ENCODE results near the gene CNIH1. TPM values are rescaled to one million over a fixed set of nuclear protein-coding genes. Genes with fewer than 3 reads are reported as not detected.
A peak's percentile ranks its signal among the peaks of the same experiment; 100 is the strongest.
"Not testable (repeated sequence)": the region's sequence is repeated elsewhere in the genome, so short reads cannot be mapped to it uniquely, and the experiment has no call there.

Gene CNIH1
- total and polyA plus RNA-seq, 12 donors: 24.5 to 328 (median 105) TPM

- Histone ChIP-seq H3K9me3 (replicated peaks in 1 of 3) (no peaks in the 10 kb centered on the region), H3K27me3 (no peaks in the 10 kb centered on the region), H3K4me3 (no peak overlapping the region), H3K36me3 (replicated peaks in 1 of 2) (no peaks in the 10 kb centered on the region), H3K27ac (no peak overlapping the region), H3K4me1 (replicated peaks in 1 of 2) (peaks cover 4 to 6% of the 10 kb centered on the region in 2 donors)
- DNase-seq: no peak
- no peak for TF ChIP-seq CTCF (IDR thresholded peaks at IDR 0.05)
- no peak for TF ChIP-seq POLR2A (IDR thresholded peaks at IDR 0.05)
- intact Hi-C loops (cut with DNase I): no loop called here
- WGBS, 4 donors: 31 to 40% (median 38%) methylated on average over 5 of the region's 5 CpGs
Observed at GRCh38 chr14:54446161-54446693, 5.1 kb upstream of the CNIH1 start.

GRCh38 chr14:54444681-54445080 lies 3.5 kb upstream of the CNIH1 start:
- Histone ChIP-seq H3K27me3 (no peaks in the 10 kb centered on the region), H3K4me3 (no peak overlapping the region), H3K27ac (no peak overlapping the region), H3K36me3 (replicated peaks in 1 of 2) (no peaks in the 10 kb centered on the region), H3K9me3 (replicated peaks in 1 of 3) (no peaks in the 10 kb centered on the region), H3K4me1 (replicated peaks in 1 of 2) (peaks cover 13 to 14% of the 10 kb centered on the region in 2 donors)
- DNase-seq: no peak
- TF ChIP-seq POLR2A (IDR thresholded peaks at IDR 0.05) (no peak), CTCF (IDR thresholded peaks at IDR 0.05) (no peak)
- 78 to 85% (median 80%) methylated on average over 7 of the region's 7 CpGs for WGBS, 4 donors
- intact Hi-C loops (cut with DNase I): no loop called here

- no peak for TF ChIP-seq POLR2A (IDR thresholded peaks at IDR 0.05)
- TF ChIP-seq CTCF (IDR thresholded peaks at IDR 0.05): no peak
- WGBS, 4 donors: 85 to 94% (median 89%) methylated on average over 17 to 18 of the region's 18 CpGs
- intact Hi-C loops (cut with DNase I): no loop called here
Observed at GRCh38 chr14:54443981-54444380, 2.8 kb upstream of the CNIH1 start.

GRCh38 chr14:54442961-54443360 lies 1.8 kb upstream of the CNIH1 start:
- 86 to 96% (median 91%) methylated on average over 13 to 19 of the region's 23 CpGs for WGBS, 4 donors
- H3K4me3 ChIP-seq; DNase-seq; H3K27ac ChIP-seq; intact Hi-C loops (cut with DNase I); H3K27me3 ChIP-seq; H3K36me3 ChIP-seq (replicated peaks in 1 of 2); H3K9me3 ChIP-seq (replicated peaks in 1 of 3): not testable (repeated sequence)
- H3K4me1 ChIP-seq (replicated peaks in 1 of 2): peaks cover 13 to 15% of the 10 kb centered on the region in 2 donors

More at GRCh38 chr14:54443981-54444380, 2.8 kb upstream of the CNIH1 start:
- Histone ChIP-seq H3K36me3 (replicated peaks in 1 of 2) (no peaks in the 10 kb centered on the region), H3K4me3 (no peak overlapping the region), H3K27me3 (no peaks in the 10 kb centered on the region), H3K9me3 (replicated peaks in 1 of 3) (no peaks in the 10 kb centered on the region), H3K4me1 (replicated peaks in 1 of 2) (peaks cover 13 to 15% of the 10 kb centered on the region in 2 donors), H3K27ac (no peak overlapping the region)
- DNase-seq: no peak

- DNase-seq: no peak
- intact Hi-C loops (cut with DNase I): no loop called here
- Histone ChIP-seq H3K4me1 (replicated peaks in 1 of 2) (peaks cover 13 to 26% of the 10 kb centered on the region in 2 donors), H3K4me3 (peak overlapping the region in 2 of 4 donors; percentile 46 to 87), H3K36me3 (replicated peaks in 1 of 2) (no peaks in the 10 kb centered on the region), H3K27me3 (no peaks in the 10 kb centered on the region), H3K27ac (peak overlapping the region in 4 of 5 donors; percentile 85 to 99 (median 94)), H3K9me3 (replicated peaks in 1 of 3) (no peaks in the 10 kb centered on the region)
- TF ChIP-seq POLR2A (IDR thresholded peaks at IDR 0.05) (no peak), CTCF (IDR thresholded peaks at IDR 0.05) (no peak)
- 1 to 2% (median 2%) methylated on average over 5 of the region's 5 CpGs for WGBS, 4 donors
Observed at GRCh38 chr14:54440476-54440872, 700 bp downstream of the CNIH1 start.
